Stimulated activated CD4-positive, alpha-beta T cell treated with anti-CD3 and anti-CD28 coated beads, Interleukin-1b, Interleukin-23, amount 100 ng/mL, for 24 hours (primary cell): ENCODE measurements around the gene MACC1.
"Not testable (repeated sequence)": the region's sequence is repeated elsewhere in the genome, so short reads cannot be mapped to it uniquely, and the experiment has no call there.

Experiments
- DNase-seq, 4 experiments: peaks; one replicate each; pipeline ENCODE4 v3.0.0-alpha.2; 2020; ENCODE audit warnings: low read depth in 4 of 4, low spot score in 1 of 4

The MACC1 gene

DNA sequence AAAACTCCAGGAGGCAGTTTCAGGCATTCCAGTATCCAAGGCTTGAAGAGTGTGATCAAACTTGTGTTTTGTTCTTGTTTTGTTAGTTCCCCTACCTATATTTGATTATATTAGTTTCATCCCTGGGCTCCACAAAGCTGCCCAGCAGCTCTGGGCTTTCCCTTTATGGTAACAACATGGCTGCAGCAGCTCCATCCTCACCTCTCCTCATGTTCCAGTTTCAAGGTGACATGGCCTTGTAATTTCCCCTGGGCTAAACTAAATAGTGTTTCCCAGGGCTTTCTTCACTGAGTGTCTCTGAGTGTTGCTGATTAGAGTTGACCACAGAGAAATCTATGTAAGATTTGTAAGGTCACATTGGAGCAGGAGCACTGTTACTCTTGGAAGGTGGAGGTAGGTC, 83.4 kb downstream of the MACC1 start:
- no peak for DNase-seq

DNA sequence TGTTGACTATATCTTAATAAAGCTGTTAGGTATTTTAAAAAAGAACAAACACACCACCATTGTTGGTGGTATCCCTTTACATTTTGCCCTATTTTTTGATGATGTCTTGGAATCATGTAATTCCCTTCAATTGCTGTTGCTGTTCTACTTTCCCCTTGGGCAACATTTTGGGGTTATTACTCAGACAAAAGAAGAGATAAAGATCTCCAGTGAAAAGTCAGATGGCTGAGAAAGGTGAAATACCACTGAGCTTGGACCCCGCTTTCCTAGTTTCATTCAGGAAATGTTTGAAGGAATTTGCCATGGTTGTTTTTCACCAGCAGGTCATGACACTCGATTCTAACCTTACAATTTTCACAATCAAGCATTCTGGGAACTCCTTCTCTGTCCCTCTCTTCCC, 84.6 kb downstream of the MACC1 start:
- DNase-seq, result no peak

DNA sequence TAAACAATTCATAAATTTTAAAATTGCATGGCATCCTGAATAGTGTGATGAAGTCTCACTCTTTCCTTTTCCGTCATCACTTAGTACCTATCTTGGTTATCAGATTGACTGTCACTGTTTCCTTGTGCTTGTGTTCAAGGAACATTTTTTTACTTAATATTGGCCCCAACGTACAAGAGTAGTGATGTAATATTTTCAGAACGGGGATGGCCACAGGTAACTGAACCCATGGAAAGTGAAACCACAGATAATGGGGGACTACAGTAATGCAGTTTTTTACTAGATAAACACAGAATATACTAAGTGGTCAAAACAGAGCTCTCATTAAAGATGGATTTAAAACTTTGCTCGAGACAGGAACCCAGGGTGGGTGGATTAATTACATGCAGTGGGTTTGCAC, 85.4 kb downstream of the MACC1 start:
- no peak for DNase-seq

- DNase-seq, result no peak
Observed at GRCh38 chr7:20129920-20130319, 87.3 kb downstream of the MACC1 start.

DNA sequence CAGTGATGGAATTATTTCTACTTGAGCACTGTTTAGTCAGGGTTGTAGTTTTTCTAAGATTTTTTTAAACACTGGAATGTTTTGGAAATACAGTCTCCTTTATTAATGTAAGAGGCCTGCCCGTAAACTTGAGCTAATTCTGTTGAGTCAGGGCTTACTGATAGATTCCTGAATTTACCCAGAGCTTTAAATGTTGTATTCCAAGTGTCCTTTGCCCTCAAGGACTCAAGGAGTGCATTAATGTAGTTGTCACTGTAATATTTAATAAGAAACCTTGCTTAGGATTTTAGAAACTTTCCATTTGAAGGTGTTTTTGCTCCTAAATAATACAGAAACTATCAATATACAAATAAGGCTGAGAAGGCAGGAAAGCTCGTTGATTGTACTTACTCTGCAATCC, 89.2 kb downstream of the MACC1 start:
- no peak for DNase-seq

GRCh38 chr7:20126060-20126459, 91.1 kb downstream of the MACC1 start:
- DNase-seq, result not testable (repeated sequence)

GRCh38 chr7:20124087-20124486, 93.1 kb downstream of the MACC1 start:
- DNase-seq, result not testable (repeated sequence)

DNA sequence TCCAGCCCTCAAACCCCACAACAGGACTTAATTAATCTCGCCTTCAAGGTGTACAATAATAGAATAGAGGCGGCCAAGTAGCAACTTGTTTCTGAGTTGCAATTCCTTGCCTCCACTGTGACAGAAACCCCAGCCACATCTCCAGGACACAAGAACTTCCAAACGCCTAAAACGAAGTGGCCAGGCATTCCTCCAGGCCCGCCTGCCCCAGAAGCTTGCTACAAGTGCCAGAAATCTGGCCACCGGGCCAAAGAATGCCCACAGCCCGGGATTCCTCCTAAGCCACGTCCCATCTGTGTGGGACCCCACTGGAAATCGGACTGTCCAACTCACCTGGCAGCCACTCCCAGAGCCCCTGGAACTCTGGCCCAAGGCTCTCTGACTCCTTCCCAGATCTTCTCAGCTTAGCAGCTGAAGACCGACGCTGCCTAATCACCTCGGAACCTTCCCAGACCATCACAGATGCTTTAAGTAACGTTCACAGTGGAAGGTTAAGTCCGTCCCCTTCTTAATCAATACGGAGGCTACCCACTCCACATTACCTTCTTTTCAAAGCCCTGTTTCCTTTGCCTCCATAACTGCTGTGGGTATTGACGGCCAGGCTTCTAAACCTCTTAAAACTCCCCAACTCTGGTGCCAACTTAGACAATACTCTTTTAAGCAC, 94.4 kb downstream of the MACC1 start:
- not testable (repeated sequence) for DNase-seq

GRCh38 chr7:20122073-20122472, 95.1 kb downstream of the MACC1 start:
- DNase-seq, result no peak

DNA sequence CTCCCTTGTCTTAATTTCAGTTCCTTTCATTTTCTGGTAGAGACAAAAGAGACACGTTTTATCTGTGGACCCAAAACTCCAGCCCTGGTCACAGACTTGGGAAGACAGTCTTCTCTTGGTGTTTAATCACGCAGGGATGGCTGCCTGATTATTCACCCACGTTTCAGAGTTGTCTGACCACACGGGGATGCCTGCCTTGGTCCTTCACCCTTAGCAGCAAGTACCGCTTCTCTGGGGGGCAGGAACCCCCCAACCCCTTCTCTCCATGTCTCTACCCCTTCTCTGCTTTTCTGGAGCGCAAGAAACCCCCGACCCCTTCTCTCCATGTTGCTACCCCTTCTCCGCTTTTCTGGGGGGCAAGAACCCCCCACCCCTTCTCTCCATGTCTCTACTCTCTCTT, 95.8 kb downstream of the MACC1 start:
- DNase-seq, result no peak

GRCh38 chr7:20120611-20121168, 96.5 kb downstream of the MACC1 start:
- not testable (repeated sequence) for DNase-seq

- DNase-seq, result no peak
Observed at GRCh38 chr7:20116869-20117268, 100.3 kb downstream of the MACC1 start.

GRCh38 chr7:20114468-20114867, 102.7 kb downstream of the MACC1 start:
- no peak for DNase-seq

DNA sequence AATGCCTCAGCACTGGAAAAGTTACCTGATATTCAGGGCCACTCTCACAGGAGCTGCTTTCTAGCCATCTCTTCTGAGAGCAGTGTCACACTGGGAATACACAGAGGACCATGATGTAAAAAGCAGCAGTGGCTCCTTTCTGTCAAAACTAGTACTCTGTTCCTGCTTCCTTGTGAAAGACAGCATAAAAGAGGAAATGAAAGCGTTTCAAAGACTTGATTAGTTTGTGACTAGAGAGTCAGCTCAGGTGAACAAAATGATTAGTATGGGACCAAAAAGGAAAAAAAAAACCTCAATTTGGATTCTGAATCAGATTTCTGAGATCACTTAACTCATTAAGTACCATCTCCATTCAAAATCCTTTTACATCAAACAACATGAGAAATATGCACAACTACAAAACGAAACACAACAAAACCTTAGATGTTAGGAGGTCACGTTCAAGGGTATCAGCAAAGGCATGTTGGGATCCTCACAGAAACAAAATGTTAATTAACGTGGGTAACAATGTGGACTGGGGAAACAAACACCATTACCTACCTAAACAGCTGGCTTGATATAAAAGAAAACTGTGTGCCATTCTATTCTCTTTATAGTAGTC, 103.7 kb downstream of the MACC1 start:
- DNase-seq, result no peak

GRCh38 chr7:20112696-20113095, 104.5 kb downstream of the MACC1 start:
- no peak for DNase-seq

DNA sequence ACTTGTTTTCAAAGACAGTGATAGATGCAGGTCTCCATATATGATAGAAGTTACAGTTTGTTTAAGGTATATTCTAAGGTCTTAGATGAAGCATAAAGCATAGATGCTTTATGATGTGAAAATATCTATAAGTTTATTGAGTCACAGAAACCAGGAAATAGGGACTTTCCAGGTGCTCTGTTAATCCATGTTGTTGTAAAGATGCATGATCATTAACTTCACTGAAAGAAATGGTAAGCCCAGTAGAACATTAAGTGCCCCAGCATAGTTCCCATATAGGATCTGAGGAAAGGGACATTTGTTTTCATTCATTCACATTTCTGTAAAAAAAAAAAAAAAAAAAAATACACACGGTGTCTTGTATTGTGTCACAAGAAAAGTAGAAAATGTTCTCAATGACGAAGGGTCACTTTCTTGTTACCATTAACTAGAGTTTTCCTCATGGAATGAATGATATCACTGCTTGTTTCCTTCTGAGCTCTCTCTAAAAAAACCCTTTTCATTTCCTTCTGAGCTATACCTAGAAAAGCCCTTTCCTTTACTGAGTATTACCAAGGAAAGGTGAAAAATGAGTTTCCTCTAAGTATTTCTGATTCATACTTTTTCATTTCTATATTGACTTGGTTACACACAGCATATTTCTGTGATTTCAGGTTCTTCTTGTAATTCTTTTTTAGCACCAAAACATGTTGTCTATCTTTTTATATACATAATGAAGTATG, 105.2 kb downstream of the MACC1 start:
- DNase-seq, result no peak

GRCh38 chr7:20107582-20107981, 109.6 kb downstream of the MACC1 start:
- DNase-seq, result no peak

DNA sequence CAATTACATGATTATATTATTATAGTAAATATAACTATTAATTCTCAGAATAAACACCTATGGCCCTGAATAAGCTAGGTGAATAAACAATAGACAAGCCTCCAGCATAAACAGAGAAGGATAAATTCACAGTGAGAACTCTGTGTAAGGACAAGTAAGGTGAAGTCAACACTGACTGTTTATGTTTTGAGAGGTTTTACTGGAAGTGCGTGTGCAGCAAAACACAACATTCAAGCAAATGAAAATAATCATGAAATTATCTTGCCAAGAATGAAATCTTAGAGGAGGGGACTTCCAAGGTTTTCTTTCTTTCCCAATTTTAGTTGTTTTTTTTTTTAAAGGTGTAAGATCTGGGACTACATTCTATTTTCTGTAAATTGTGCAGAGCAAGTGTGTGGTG, 112.5 kb downstream of the MACC1 start:
- DNase-seq, result no peak

GRCh38 chr7:20102982-20103381, 114.2 kb downstream of the MACC1 start:
- no peak for DNase-seq

DNA sequence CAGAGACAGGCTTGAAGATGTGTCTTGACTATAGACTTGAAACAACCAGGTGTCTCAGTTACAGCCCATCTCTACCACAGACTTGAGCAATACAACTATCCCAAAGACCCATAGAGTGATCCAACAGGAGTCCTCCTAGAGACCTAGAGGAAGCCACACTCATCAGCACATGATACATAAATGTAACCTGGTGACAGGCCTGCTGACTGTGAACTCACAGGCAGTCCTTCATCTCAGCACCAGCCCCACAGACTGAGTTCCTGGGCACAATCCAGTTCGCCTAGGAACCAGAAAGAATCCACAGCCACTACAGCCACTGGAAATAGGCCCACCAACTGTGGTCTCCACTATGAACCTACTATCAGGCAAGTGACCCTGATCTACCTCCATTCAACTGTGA, 121.3 kb downstream of the MACC1 start:
- DNase-seq, result no peak

GRCh38 chr7:20095436-20095835, 121.7 kb downstream of the MACC1 start:
- no peak for DNase-seq

DNA sequence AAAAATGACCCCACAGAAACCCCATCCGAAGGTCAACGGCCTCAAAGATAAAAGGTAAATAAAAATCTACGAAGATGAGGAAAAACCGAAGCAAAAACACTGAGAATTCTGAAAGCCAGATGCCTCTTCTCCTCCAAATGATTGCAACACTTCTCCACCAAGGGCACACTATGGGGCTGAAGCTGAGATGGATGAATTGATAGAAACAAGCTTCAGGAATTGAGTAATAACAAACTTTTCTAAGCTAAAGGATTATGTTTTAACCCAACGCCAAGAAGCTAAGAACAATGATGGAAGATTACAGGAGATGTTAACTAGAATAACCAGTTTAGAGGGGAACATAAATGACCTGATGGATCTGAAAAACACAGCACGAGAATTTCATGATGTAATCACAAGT, 127.8 kb downstream of the MACC1 start:
- DNase-seq, result no peak
